Sigmoid colon (tissue), 7 donors: Measurements from ENCODE around the gene ARHGAP11A. TPM values are rescaled to one million over a fixed set of nuclear protein-coding genes. Genes with fewer than 3 reads are reported as not detected.

ENCODE experiments used
- DNase-seq: peaks from one replicate; pipeline ENCODE4 v3.0.0-alpha.2; 2019
- H3K27ac ChIP-seq, 4 donors: fragments of 200-600 bp; sonication (generic); one replicate each; pipeline ENCODE4 v1.5.1; 2016 to 2019; ENCODE audit warnings: mild to moderate bottlenecking in 1 of 4
- H3K27me3 ChIP-seq, 3 donors: fragments of 200-600 bp; sonication (generic); one replicate each; pipeline ENCODE4 v1.5.1; 2019; ENCODE audit warnings: mild to moderate bottlenecking in 1 of 3
- H3K36me3 ChIP-seq, 4 donors: fragments of 200-600 bp; sonication (generic); one replicate each; pipeline ENCODE4 v1.5.1; 2016 to 2019
- H3K4me1 ChIP-seq, 4 donors: fragments of 200-600 bp; sonication (generic); one replicate each; pipeline ENCODE4 v1.5.1; 2017 to 2019
- H3K4me3 ChIP-seq, 4 donors: fragments of 200-600 bp; sonication (generic); one replicate each; pipeline ENCODE4 v1.5.1; 2017 to 2019; ENCODE audit warnings: mild to moderate bottlenecking in 2 of 4, moderate library complexity in 1 of 4
- H3K9me3 ChIP-seq, 4 donors: fragments of 200-600 bp in 3 of 4; sonication (generic) in 3 of 4; one replicate each; pipeline versions ENCODE4 v1.5.1 to v1.6.1; 2013 to 2019
- EP300 ChIP-seq, 4 donors: sonication (generic); formaldehyde crosslinking; IDR thresholded peaks; one replicate each; pipeline ENCODE4 v1.6.1; 2017; ENCODE audit warnings: antibody characterized with exemption in 4 of 4
- POLR2A ChIP-seq, 2 donors: fragments of 450-650 bp; IDR thresholded peaks; one replicate each; pipeline ENCODE4 v1.6.1; 2016; ENCODE audit warnings: antibody characterized with exemption in 2 of 2, mild to moderate bottlenecking in 2 of 2, moderate library complexity in 2 of 2
- POLR2AphosphoS5 ChIP-seq, 4 donors: sonication (generic); formaldehyde crosslinking; IDR thresholded peaks; one replicate each; pipeline ENCODE4 v1.6.1; 2017; ENCODE audit warnings: antibody characterized with exemption in 4 of 4
- WGBS, 2 donors: extraction: QIAGEN DNeasy Blood & Tissue Kit; methylation state at CpG; one replicate each; pipeline ENCODE4 v1.1.7; 2013; 5-methylcytosine and 5-hydroxymethylcytosine counted together
- intact Hi-C: fragments of 100-400 bp; cut with DNase I; formaldehyde crosslinking; loops from one replicate; pipeline ENCODE4 v1.15.1; 2023
- polyA plus RNA-seq, 3 donors: library from polyadenylated mRNA; stranded (reverse); fragments of 200-250 nt; gene quantifications; one replicate each; pipeline ENCODE4 v1.2.3, GENCODE V29; 2013
- total RNA-seq, 4 donors: library from RNA; depleted of rRNA; stranded (reverse); fragments of >200 nt; gene quantifications; one replicate each; pipeline ENCODE4 v1.1.0, GENCODE V29; 2016
- TF ChIP-seq, protein P1 (sequence below), 4 experiments: fragments of 450-650 bp in 3 of 4; fragments of 200-600 bp in 1 of 4; IDR thresholded peaks; one replicate each; pipeline ENCODE4 v1.5.1; 2016 to 2019; ENCODE audit warnings: antibody characterized with exemption in 4 of 4, mild to moderate bottlenecking in 3 of 4, moderate library complexity in 2 of 4
- donor health status: healthy with polysubstance abuse.
- donor health status: Bipolar disorder and iron deficiency.
- donor health status: healthy.

ARHGAP11A gene
- total and polyA plus RNA-seq, 7 donors, result 0.99 to 12.3 (median 3.5) TPM

- H3K9me3 ChIP-seq, result no peaks in the 10 kb centered on the region
- H3K27me3 ChIP-seq, result no peaks in the 10 kb centered on the region
- no peaks in the 10 kb centered on the region for H3K36me3 ChIP-seq
- TF ChIP-seq POLR2A (IDR thresholded peaks at IDR 0.05) (no peak), EP300 (IDR thresholded peaks at IDR 0.05) (no peak), POLR2AphosphoS5 (IDR thresholded peaks at IDR 0.05) (no peak)
- TF ChIP-seq, protein P1, sequence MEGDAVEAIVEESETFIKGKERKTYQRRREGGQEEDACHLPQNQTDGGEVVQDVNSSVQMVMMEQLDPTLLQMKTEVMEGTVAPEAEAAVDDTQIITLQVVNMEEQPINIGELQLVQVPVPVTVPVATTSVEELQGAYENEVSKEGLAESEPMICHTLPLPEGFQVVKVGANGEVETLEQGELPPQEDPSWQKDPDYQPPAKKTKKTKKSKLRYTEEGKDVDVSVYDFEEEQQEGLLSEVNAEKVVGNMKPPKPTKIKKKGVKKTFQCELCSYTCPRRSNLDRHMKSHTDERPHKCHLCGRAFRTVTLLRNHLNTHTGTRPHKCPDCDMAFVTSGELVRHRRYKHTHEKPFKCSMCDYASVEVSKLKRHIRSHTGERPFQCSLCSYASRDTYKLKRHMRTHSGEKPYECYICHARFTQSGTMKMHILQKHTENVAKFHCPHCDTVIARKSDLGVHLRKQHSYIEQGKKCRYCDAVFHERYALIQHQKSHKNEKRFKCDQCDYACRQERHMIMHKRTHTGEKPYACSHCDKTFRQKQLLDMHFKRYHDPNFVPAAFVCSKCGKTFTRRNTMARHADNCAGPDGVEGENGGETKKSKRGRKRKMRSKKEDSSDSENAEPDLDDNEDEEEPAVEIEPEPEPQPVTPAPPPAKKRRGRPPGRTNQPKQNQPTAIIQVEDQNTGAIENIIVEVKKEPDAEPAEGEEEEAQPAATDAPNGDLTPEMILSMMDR (IDR thresholded peaks at IDR 0.05), result no peak
- DNase-seq, result no peak
- H3K4me1 ChIP-seq, result peaks cover 0 to 4% (median 0%) of the 10 kb centered on the region in 4 donors
- no peak overlapping the region for H3K27ac ChIP-seq
- intact Hi-C loops, result loop anchor here (5.0 kb wide), 1 partner anchor 468 kb away; no protein-coding TSS in a partner anchor
- no peak overlapping the region for H3K4me3 ChIP-seq
Observed at GRCh38 chr15:32664796-32665195, 49.5 kb downstream of the ARHGAP11A start.

GRCh38 chr15:32667321-32667720 is 52.0 kb downstream of the ARHGAP11A start:
- Histone ChIP-seq H3K27ac (no peak overlapping the region), H3K27me3 (no peaks in the 10 kb centered on the region), H3K4me3 (no peak overlapping the region), H3K4me1 (no peaks in the 10 kb centered on the region), H3K36me3 (no peaks in the 10 kb centered on the region), H3K9me3 (no peaks in the 10 kb centered on the region)
- no peak for DNase-seq
- WGBS, 2 donors, result 95 to 99% methylated on average over 6 of the region's 6 CpGs
- TF ChIP-seq EP300 (IDR thresholded peaks at IDR 0.05) (no peak), POLR2AphosphoS5 (IDR thresholded peaks at IDR 0.05) (no peak), POLR2A (IDR thresholded peaks at IDR 0.05) (no peak)
- TF ChIP-seq, protein P1 (IDR thresholded peaks at IDR 0.05), result no peak
- intact Hi-C loops, result no loop called here

DNA sequence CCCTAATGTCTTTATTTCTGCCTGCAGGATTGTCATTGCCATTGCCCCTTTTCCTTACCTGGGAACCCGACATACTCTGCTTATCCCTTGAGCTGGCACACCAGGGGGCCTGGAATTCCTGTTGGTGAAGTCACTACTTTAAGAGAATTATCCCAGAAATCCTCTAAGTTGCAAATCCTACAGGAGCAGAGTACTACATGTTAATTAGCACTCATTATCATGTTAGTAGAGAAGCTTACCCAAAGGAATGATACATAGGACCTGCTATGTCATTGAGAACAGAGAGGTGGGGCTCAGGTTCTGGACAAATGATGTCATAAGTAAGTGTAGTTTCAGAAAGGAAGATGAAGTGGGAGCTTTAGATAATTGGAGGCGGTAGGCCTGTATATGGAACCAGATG is 53.6 kb downstream of the ARHGAP11A start:
- Histone ChIP-seq H3K27me3 (no peaks in the 10 kb centered on the region), H3K27ac (no peak overlapping the region), H3K36me3 (no peaks in the 10 kb centered on the region), H3K9me3 (no peaks in the 10 kb centered on the region), H3K4me1 (no peaks in the 10 kb centered on the region), H3K4me3 (no peak overlapping the region)
- WGBS, 2 donors, result 88 to 93% methylated on average over 2 of the region's 2 CpGs
- intact Hi-C loops, result no loop called here
- TF ChIP-seq EP300 (IDR thresholded peaks at IDR 0.05) (no peak), POLR2AphosphoS5 (IDR thresholded peaks at IDR 0.05) (no peak), POLR2A (IDR thresholded peaks at IDR 0.05) (no peak)
- TF ChIP-seq, protein P1 (IDR thresholded peaks at IDR 0.05), result no peak
- no peak for DNase-seq

GRCh38 chr15:32669896-32670611 is 54.8 kb downstream of the ARHGAP11A start:
- peak in 1 of 4 donors; percentile 28 for TF ChIP-seq POLR2AphosphoS5 (IDR thresholded peaks at IDR 0.05)
- TF ChIP-seq EP300 (IDR thresholded peaks at IDR 0.05), result no peak
- intact Hi-C loops, result no loop called here
- Histone ChIP-seq H3K36me3 (no peaks in the 10 kb centered on the region), H3K4me3 (no peak overlapping the region), H3K9me3 (no peaks in the 10 kb centered on the region), H3K27me3 (no peaks in the 10 kb centered on the region), H3K4me1 (peaks cover 0 to 5% (median 2%) of the 10 kb centered on the region in 4 donors), H3K27ac (peak overlapping the region in 1 of 4 donors; percentile 46)
- 55 to 67% methylated on average over 5 of the region's 5 CpGs for WGBS, 2 donors
- DNase-seq, result peak; percentile 72

DNA sequence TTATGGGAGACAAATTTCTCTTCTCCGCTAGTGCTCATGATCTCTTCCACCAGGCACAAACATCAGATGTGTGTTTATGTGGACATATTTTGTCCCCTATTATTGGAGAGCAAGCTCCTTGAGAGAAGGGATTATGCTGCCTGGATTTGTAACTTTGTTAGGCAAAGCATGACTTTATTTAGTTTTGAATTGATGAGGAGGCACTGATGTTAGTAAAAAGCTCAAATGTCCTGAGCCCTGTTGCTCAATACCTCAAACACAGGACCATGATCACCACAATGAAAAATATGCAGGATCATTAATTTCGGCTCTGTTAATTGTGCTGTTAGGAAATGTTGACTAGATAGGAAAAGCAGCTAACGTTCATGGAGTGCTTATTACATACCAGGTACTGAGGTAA is 55.3 kb downstream of the ARHGAP11A start:
- DNase-seq, result no peak
- H3K4me1 ChIP-seq, result peaks cover 0 to 6% (median 3%) of the 10 kb centered on the region in 4 donors
- peak overlapping the region in 1 of 4 donors; percentile 46 for H3K27ac ChIP-seq
- intact Hi-C loops, result no loop called here
- TF ChIP-seq POLR2AphosphoS5 (IDR thresholded peaks at IDR 0.05) (no peak), POLR2A (IDR thresholded peaks at IDR 0.05) (no peak), EP300 (IDR thresholded peaks at IDR 0.05) (no peak)
- TF ChIP-seq, protein P1 (IDR thresholded peaks at IDR 0.05), result no peak
- WGBS, 2 donors, result 90% methylated on average over 3 of the region's 3 CpGs
- H3K4me3 ChIP-seq, result no peak overlapping the region
- H3K36me3 ChIP-seq, result no peaks in the 10 kb centered on the region
- no peaks in the 10 kb centered on the region for H3K9me3 ChIP-seq
- no peaks in the 10 kb centered on the region for H3K27me3 ChIP-seq
